IMR-90 (cell line): ENCODE results near the gene JMJD6.

Experiments
- CTCF ChIP-seq: conservative IDR thresholded peaks from 2 replicates; pipeline ENCODE4 v1.5.1; 2012; ENCODE audit warnings: mild to moderate bottlenecking, low read depth, low read length, improper control_type of control experiment
- ELK1 ChIP-seq: fragments of 150-350 bp; IDR thresholded peaks from 2 replicates; pipeline ENCODE4 v1.6.1; 2016; ENCODE audit warnings: low read depth, mild to moderate bottlenecking, low read length, moderate library complexity, borderline replicate concordance
- POLR2A ChIP-seq: IDR thresholded peaks from 2 replicates; pipeline ENCODE4 v1.6.1; 2012; ENCODE audit warnings: mild to moderate bottlenecking, low read depth, low read length
- RAD21 ChIP-seq: IDR thresholded peaks from 2 replicates; pipeline ENCODE4 v1.6.1; 2012; ENCODE audit warnings: low read length, improper control_type of control experiment
- RFX5 ChIP-seq: IDR thresholded peaks from 2 replicates; pipeline ENCODE4 v1.8.0; 2012; ENCODE audit warnings: low read depth, mild to moderate bottlenecking, low read length, moderate library complexity
- SMC3 ChIP-seq: fragments of 150-350 bp; IDR thresholded peaks from 2 replicates; pipeline ENCODE4 v1.6.1; 2016; ENCODE audit warnings: low read depth, mild to moderate bottlenecking, antibody characterized with exemption, low read length, moderate library complexity
- USF2 ChIP-seq: fragments of 150-350 bp; IDR thresholded peaks from 2 replicates; pipeline ENCODE4 v1.6.1; 2017; ENCODE audit warnings: mild to moderate bottlenecking, antibody characterized with exemption, low read length, low read depth

GRCh38 chr17:76676629-76677028, 49.8 kb downstream of the JMJD6 start:
- no peak for TF ChIP-seq CTCF
- TF ChIP-seq POLR2A: no peak
- no peak for TF ChIP-seq ELK1
- no peak for TF ChIP-seq SMC3
- TF ChIP-seq USF2: no peak
- no peak for TF ChIP-seq RAD21
- TF ChIP-seq RFX5: no peak
